ENCODE data around the gene CCDC33.

CCDC33 gene

GRCh38 chr15:74319596-74320351 lies 83.6 kb downstream of the CCDC33 start:
- no peak overlapping the region for H3K4me3 ChIP-seq (ENCODE audit: control insufficient read depth, low read depth, low read length)
- no peak for TF ChIP-seq CTCF (IDR thresholded peaks at IDR 0.05; ENCODE audit: control insufficient read depth, insufficient read depth, low read depth, low read length, missing control alignments)
- DNase-seq (ENCODE audit: low read depth), result no peak

- no peak overlapping the region for H3K4me3 ChIP-seq (ENCODE audit: control insufficient read depth, low read depth, low read length)
- peak; percentile 93 for TF ChIP-seq CTCF (IDR thresholded peaks at IDR 0.05; ENCODE audit: control insufficient read depth, insufficient read depth, low read depth, low read length, missing control alignments)
- DNase-seq (ENCODE audit: low read depth), result no peak
Observed at GRCh38 chr15:74320352-74321247, 84.5 kb downstream of the CCDC33 start.

- TF ChIP-seq CTCF (IDR thresholded peaks at IDR 0.05; ENCODE audit: control insufficient read depth, insufficient read depth, low read depth, low read length, missing control alignments), result peak; percentile 97
- DNase-seq (ENCODE audit: low read depth), result peak; percentile 11
- no peak overlapping the region for H3K4me3 ChIP-seq (ENCODE audit: control insufficient read depth, low read depth, low read length)
Observed at GRCh38 chr15:74322558-74323180, 86.5 kb downstream of the CCDC33 start.

GRCh38 chr15:74324714-74325113 lies 88.6 kb downstream of the CCDC33 start:
- no peak for DNase-seq (ENCODE audit: low read depth)
- no peak for TF ChIP-seq CTCF (IDR thresholded peaks at IDR 0.05; ENCODE audit: control insufficient read depth, insufficient read depth, low read depth, low read length, missing control alignments)
- H3K4me3 ChIP-seq (ENCODE audit: control insufficient read depth, low read depth, low read length), result no peak overlapping the region

GRCh38 chr15:74326746-74327145 lies 90.6 kb downstream of the CCDC33 start:
- TF ChIP-seq CTCF (IDR thresholded peaks at IDR 0.05; ENCODE audit: control insufficient read depth, insufficient read depth, low read depth, low read length, missing control alignments), result no peak
- DNase-seq (ENCODE audit: low read depth), result no peak
- H3K4me3 ChIP-seq (ENCODE audit: control insufficient read depth, low read depth, low read length), result no peak overlapping the region

- H3K4me3 ChIP-seq (ENCODE audit: control insufficient read depth, low read depth, low read length), result no peak overlapping the region
- DNase-seq (ENCODE audit: low read depth), result peak; percentile 54
- no peak for TF ChIP-seq CTCF (IDR thresholded peaks at IDR 0.05; ENCODE audit: control insufficient read depth, insufficient read depth, low read depth, low read length, missing control alignments)
Observed at GRCh38 chr15:74327756-74328155, 91.6 kb downstream of the CCDC33 start.
